Stimulated activated CD8-positive, alpha-beta memory T cell treated with anti-CD3 and anti-CD28 coated beads, Interleukin-12 subunit alpha, Interleukin-12 subunit beta, amount 100 ng/mL, for 24 hours (primary cell): Measurements from ENCODE around the gene BAIAP2.
A peak's percentile ranks its signal among the peaks of the same experiment; 100 is the strongest.

ENCODE experiments used
- DNase-seq: peaks from one replicate; pipeline ENCODE4 v3.0.0-alpha.2; 2020; ENCODE audit errors: extremely low read depth

Gene BAIAP2

GRCh38 chr17:81110488-81111040 is 75.6 kb downstream of the BAIAP2 start:
- DNase-seq = no peak

- DNase-seq = no peak
Measured at GRCh38 chr17:81111066-81111465, 76.1 kb downstream of the BAIAP2 start.

DNA sequence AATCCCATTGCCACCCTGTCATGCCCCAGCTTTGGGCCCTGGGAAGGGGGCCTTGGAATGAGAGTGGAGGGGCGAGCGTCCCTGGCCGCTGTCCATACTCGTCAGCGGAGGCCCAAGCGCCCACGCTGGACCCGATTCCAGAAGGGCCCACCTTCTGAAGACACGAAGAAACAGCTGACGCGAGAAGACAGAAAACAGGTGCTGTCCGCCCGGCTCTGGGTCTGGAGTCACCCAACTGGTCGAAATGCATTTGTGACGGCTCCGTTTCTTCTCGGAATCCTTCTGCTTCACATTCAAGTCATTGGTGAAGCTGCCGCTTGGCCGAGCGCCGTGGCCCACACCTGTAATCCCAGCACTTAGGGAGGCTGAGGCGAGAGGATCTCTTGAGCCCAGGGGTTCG is 77.5 kb downstream of the BAIAP2 start:
- no peak for DNase-seq

DNA sequence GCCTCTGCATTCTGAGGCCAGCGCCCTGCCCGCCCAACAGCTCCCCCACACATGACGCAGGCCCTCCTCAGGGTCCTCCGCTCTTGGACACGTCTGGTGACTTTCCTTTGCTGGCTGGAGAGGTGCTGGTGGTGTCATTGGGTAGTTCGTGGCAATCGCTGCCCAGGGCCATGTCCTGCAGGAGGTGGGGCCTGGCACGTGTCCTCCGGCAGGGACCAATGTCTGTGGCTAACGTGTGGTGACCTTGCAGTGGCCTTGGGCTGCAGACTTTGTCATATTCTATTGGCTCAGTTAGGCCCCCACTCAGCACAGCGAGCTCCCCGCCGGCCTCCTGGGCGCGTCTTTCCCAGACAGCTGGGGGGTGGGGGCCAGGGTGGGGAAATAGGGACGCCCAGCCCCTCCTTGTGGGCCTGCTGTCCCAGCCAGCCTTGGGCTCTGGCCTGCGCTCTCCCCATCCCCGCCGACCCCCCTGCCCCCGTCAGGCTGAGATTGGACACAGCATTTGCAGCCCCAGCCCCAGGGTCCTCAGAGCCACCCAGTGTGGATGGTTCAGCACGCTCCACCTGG is 78.3 kb downstream of the BAIAP2 start:
- DNase-seq = no peak

GRCh38 chr17:81114351-81115093 is 79.6 kb downstream of the BAIAP2 start:
- DNase-seq = no peak

DNA sequence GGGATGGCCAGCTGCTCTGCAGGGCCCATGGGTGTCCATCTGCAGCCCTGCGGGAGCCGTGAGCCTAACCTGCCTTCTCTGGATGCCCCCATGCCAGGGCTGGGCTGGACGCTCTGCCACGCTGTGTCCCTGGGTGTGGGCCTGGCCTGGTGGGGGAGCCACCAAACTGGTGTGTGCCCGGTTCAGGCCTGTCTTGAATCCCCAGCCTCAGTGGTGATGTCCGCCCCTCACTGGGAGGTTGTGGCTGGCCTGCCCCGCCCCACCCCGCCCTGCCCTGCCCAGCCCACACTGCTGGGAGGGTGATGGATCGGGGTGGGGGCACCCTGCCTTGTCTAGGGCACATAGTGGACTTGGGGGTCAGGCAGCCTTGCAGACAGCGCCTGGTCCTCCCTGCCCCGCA is 80.3 kb downstream of the BAIAP2 start:
- DNase-seq = no peak

- no peak for DNase-seq
Measured at GRCh38 chr17:81115749-81116464, 81.0 kb downstream of the BAIAP2 start.

DNA sequence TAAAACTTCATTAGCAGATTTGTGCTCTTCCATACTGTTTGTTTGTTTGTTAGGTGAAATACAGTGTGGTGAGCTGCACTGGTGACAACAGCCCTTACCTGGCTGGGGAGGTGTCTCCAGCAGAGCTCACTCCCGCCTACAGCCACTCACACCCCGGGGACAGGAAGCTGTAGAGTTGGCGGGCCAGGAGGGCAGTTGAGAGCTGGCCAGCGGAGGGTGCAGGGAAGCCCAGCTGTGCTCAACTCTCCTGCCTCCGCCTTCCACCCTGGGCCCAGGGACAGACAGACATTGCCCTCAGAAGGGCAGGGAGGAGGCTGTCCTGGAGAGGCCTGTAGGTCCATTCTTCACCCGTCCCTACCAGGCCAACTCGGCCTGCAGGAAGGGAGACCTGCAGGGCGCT is 81.8 kb downstream of the BAIAP2 start:
- no peak for DNase-seq

- DNase-seq = no peak
Measured at GRCh38 chr17:81117672-81118198, 82.8 kb downstream of the BAIAP2 start.

- no peak for DNase-seq
Measured at GRCh38 chr17:81118308-81119221, 83.6 kb downstream of the BAIAP2 start.

GRCh38 chr17:81119223-81120148 is 84.5 kb downstream of the BAIAP2 start:
- peak; percentile 51 for DNase-seq

DNA sequence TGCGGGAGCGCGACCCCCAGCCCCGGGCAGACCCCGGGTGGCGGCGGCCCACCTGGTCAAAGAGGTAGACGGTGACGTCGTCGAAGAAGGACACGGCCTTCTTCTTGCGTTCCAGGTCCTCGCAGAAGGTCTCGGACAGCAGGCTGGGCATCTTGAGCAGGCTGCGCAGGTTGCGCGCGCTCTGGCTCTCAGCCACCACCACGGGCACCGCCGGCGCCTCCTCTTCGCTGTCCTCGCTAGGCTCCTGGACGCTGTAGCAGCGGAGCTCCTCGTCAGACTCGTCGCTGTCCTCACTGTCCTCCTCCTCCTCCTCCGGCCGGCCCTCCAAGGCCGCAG is 85.2 kb downstream of the BAIAP2 start:
- no peak for DNase-seq

- DNase-seq = no peak
Measured at GRCh38 chr17:81120695-81121621, 86.0 kb downstream of the BAIAP2 start.

DNA sequence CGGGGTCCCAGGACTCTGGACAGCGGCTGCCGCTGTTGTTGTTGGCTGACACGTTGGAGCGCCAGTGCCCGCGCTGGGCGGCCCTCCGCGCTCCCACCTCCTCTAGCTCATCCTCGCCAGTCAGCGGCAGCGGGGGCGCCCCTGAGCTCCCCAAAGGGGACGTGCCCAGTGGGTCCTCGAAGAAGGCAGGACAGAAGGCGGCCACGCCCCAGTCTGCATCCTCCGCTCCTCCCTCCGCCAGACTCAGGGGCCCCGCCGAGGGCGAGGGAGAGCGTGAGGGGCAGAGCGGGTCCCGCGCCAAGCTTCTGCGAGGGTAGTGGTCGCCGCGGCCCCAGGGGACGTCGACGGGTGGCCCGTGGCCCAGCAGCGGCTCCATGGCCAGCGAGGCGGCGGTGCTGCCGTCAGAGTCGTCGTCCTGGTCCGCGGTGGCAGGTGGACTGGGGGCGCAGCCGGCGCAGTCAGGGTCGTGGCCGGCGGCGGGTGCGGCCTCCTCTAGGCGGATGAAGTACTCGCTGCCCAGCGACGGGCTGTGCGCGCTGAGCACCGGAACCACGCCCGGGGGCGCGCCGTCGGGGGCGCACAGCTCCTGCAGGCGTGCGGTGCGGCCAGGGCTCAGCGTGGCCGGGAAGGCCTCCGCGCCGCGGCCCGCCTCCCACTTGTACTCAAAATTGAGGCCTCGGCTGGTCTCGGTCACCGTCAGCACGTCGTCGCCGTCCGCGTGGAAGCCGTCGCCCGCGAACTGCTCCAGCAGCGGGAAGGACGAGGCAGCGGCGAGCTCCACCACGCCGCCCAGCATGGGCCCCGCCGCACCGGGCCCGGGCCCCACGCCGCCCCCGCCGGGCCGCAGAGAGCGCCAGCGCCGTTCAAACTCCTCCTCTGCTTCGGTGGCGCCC is 87.1 kb downstream of the BAIAP2 start:
- no peak for DNase-seq

GRCh38 chr17:81123052-81124048 is 88.4 kb downstream of the BAIAP2 start:
- no peak for DNase-seq

DNA sequence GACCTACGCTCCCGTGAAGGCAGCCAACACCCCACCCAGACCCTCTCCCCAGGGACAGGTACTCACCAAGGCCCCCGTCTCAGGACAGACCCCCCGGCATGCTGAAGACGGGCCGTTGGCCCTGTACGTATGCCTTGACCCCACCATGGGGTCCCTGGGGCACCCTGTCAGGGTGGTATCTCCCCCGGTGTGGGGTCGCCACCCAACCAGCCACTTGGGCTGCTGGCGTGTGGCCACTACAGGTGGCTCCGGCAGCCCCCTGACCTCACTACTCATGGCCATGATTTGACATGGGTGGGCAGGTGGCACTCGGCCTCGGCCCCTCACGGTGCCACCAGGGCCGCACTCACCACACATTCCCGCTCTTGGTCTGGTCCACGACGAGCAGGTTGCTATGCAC is 89.4 kb downstream of the BAIAP2 start:
- DNase-seq = no peak

GRCh38 chr17:81125573-81126081 is 90.7 kb downstream of the BAIAP2 start:
- DNase-seq = no peak
